ENCODE data around the gene FBXO27. TPM values are rescaled to one million over a fixed set of nuclear protein-coding genes. Genes with fewer than 3 reads are reported as not detected.

FBXO27 gene
- total RNA-seq, 1 experiment from 2014 or later = 0.28 TPM

GRCh38 chr19:39017646-39018045 is 14.7 kb downstream of the FBXO27 start:
- intact Hi-C loops (cut with micrococcal nuclease) = no loop called here

GRCh38 chr19:39017026-39017425 is 15.3 kb downstream of the FBXO27 start:
- CTCF ChIA-PET = no interaction called here
- H3K4me1 Mint-ChIP-seq (ENCODE audit: insufficient read depth, unreplicated experiment) = no peaks in the 10 kb centered on the region
- POLR2A ChIA-PET = interaction anchor here (0.7 kb wide), 1 partner anchor 550 kb away, joined by 3 read pairs; no protein-coding TSS in a partner anchor
- TF ChIP-seq CTCF (IDR thresholded peaks at IDR 0.05; ENCODE audit: unreplicated experiment) = no peak
- H3K27me3 Mint-ChIP-seq (ENCODE audit: insufficient read depth, unreplicated experiment) = peaks cover 50% of the 10 kb centered on the region
- no peak for DNase-seq (ENCODE audit: unreplicated experiment)
- H3K9me3 Mint-ChIP-seq (ENCODE audit: unreplicated experiment) = no peaks in the 10 kb centered on the region
- H3K36me3 Mint-ChIP-seq (ENCODE audit: insufficient read depth, unreplicated experiment) = peaks cover 10% of the 10 kb centered on the region
- no TSS peak for BruUV-seq (replicated peaks)
- no peak overlapping the region for H3K27ac Mint-ChIP-seq (ENCODE audit: low read depth, unreplicated experiment)
- no peak overlapping the region for H3K4me3 Mint-ChIP-seq (ENCODE audit: unreplicated experiment)
- intact Hi-C loops (cut with micrococcal nuclease) = no loop called here

More at GRCh38 chr19:39017646-39018045, 14.7 kb downstream of the FBXO27 start:
- ChIA-PET CTCF (no interaction called here), POLR2A (interaction anchor here (0.7 kb wide), 2 partner anchors 81 to 550 kb away, joined by 3 read pairs; no protein-coding TSS in a partner anchor)
- no peaks in the 10 kb centered on the region for H3K9me3 Mint-ChIP-seq (ENCODE audit: unreplicated experiment)
- DNase-seq (ENCODE audit: unreplicated experiment) = no peak
- peaks cover 50% of the 10 kb centered on the region for H3K27me3 Mint-ChIP-seq (ENCODE audit: insufficient read depth, unreplicated experiment)
- H3K36me3 Mint-ChIP-seq (ENCODE audit: insufficient read depth, unreplicated experiment) = peaks cover 10% of the 10 kb centered on the region
- no peaks in the 10 kb centered on the region for H3K4me1 Mint-ChIP-seq (ENCODE audit: insufficient read depth, unreplicated experiment)
- H3K27ac Mint-ChIP-seq (ENCODE audit: low read depth, unreplicated experiment) = no peak overlapping the region
- no peak overlapping the region for H3K4me3 Mint-ChIP-seq (ENCODE audit: unreplicated experiment)
- TF ChIP-seq CTCF (IDR thresholded peaks at IDR 0.05; ENCODE audit: unreplicated experiment) = no peak
- no TSS peak for BruUV-seq (replicated peaks)

GRCh38 chr19:39014037-39014436 is 18.3 kb downstream of the FBXO27 start:
- CTCF ChIA-PET = interaction anchor here (1.5 kb wide), 1 partner anchor 96 kb away, joined by 5 read pairs; no protein-coding TSS in a partner anchor
- no peak for TF ChIP-seq CTCF (IDR thresholded peaks at IDR 0.05; ENCODE audit: unreplicated experiment)
- BruUV-seq (replicated peaks) = no TSS peak
- H3K27me3 Mint-ChIP-seq (ENCODE audit: insufficient read depth, unreplicated experiment) = peaks cover 47% of the 10 kb centered on the region
- H3K4me1 Mint-ChIP-seq (ENCODE audit: insufficient read depth, unreplicated experiment) = no peaks in the 10 kb centered on the region
- no peaks in the 10 kb centered on the region for H3K36me3 Mint-ChIP-seq (ENCODE audit: insufficient read depth, unreplicated experiment)
- DNase-seq (ENCODE audit: unreplicated experiment) = no peak
- intact Hi-C loops (cut with micrococcal nuclease) = no loop called here
- POLR2A ChIA-PET = no interaction called here
- no peaks in the 10 kb centered on the region for H3K9me3 Mint-ChIP-seq (ENCODE audit: unreplicated experiment)
- H3K27ac Mint-ChIP-seq (ENCODE audit: low read depth, unreplicated experiment) = no peak overlapping the region
- H3K4me3 Mint-ChIP-seq (ENCODE audit: unreplicated experiment) = no peak overlapping the region

GRCh38 chr19:39009001-39009400 is 23.3 kb downstream of the FBXO27 start:
- no peak overlapping the region for H3K4me3 Mint-ChIP-seq (ENCODE audit: unreplicated experiment)
- BruUV-seq (replicated peaks) = no TSS peak
- no peaks in the 10 kb centered on the region for H3K4me1 Mint-ChIP-seq (ENCODE audit: insufficient read depth, unreplicated experiment)
- peaks cover 14% of the 10 kb centered on the region for H3K27me3 Mint-ChIP-seq (ENCODE audit: insufficient read depth, unreplicated experiment)
- no peaks in the 10 kb centered on the region for H3K36me3 Mint-ChIP-seq (ENCODE audit: insufficient read depth, unreplicated experiment)
- intact Hi-C loops (cut with micrococcal nuclease) = no loop called here
- no peaks in the 10 kb centered on the region for H3K9me3 Mint-ChIP-seq (ENCODE audit: unreplicated experiment)
- ChIA-PET POLR2A (no interaction called here), CTCF (no interaction called here)
- no peak for DNase-seq (ENCODE audit: unreplicated experiment)
- H3K27ac Mint-ChIP-seq (ENCODE audit: low read depth, unreplicated experiment) = peak overlapping the region; percentile 54
- no peak for TF ChIP-seq CTCF (IDR thresholded peaks at IDR 0.05; ENCODE audit: unreplicated experiment)
